SK-N-SH (cell line): ENCODE results near the gene NCOA4. TPM values are rescaled to one million over a fixed set of nuclear protein-coding genes. Genes with fewer than 3 reads are reported as not detected.
A peak's percentile ranks its signal among the peaks of the same experiment; 100 is the strongest.

Source experiments
- CTCF ChIA-PET: fragments of 300-600, 350-600 bp; formaldehyde crosslinking; extraction: SDS; loops from one replicate; lab custom pipeline; 2021; lab: Yijun Ruan, JAX
- POLR2A ChIA-PET: fragments of 350-600 bp; sonication (Branson Sonifier 250); formaldehyde crosslinking; extraction: SDS; loops from one replicate; lab custom pipeline; 2020; ENCODE audit warnings: antibody characterized with exemption, inconsistent platforms; lab: Yijun Ruan, JAX
- DNase-seq: peaks from one replicate; pipeline ENCODE4 v3.0.0; 2012
- H2AFZ ChIP-seq: fragments of 200-600 bp; sonication (generic); 2 replicates; pipeline ENCODE4 v1.8.1; 2016; ENCODE audit warnings: antibody characterized with exemption, mild to moderate bottlenecking, low read depth
- H3F3A ChIP-seq: fragments of 200-600 bp; sonication (generic); replicated peaks from 2 replicates; pipeline ENCODE3; 2016; ENCODE audit warnings: antibody characterized with exemption, mild to moderate bottlenecking; ENCODE audit not compliant: insufficient read depth
- H3K27ac ChIP-seq, 2 experiments: fragments of 200-500 bp in 1 of 2; fragments of 200-600 bp in 1 of 2; sonication (Bioruptor generic) in 1 of 2; sonication (generic), shearing (Covaris generic) in 1 of 2; 2 replicates each; pipeline versions ENCODE4 v1.5.1 to v1.6.1; 2014 to 2016; ENCODE audit warnings: low read depth in 2 of 2, inconsistent platforms in 1 of 2, low read length in 1 of 2, mild to moderate bottlenecking in 1 of 2, mixed read lengths in 1 of 2
- H3K27me3 ChIP-seq: fragments of 200-600 bp; sonication (generic), shearing (Covaris generic); 2 replicates; pipeline ENCODE4 v1.6.1; 2016; ENCODE audit warnings: mixed run types; ENCODE audit not compliant: insufficient read depth
- H3K36me3 ChIP-seq, 2 experiments: fragments of 200-500 bp in 1 of 2; fragments of 200-600 bp in 1 of 2; sonication (Bioruptor generic) in 1 of 2; sonication (generic) in 1 of 2; replicated peaks in 1 of 2; 2 replicates each; pipeline versions ENCODE3 to v1.5.1; 2014 to 2016; ENCODE audit warnings: low read length in 1 of 2, mild to moderate bottlenecking in 1 of 2; ENCODE audit not compliant: insufficient read depth in 2 of 2, control insufficient read depth in 1 of 2
- H3K4me1 ChIP-seq, 2 experiments: fragments of 200-500 bp in 1 of 2; fragments of 200-600 bp in 1 of 2; sonication (Bioruptor generic) in 1 of 2; sonication (generic), shearing (Covaris generic) in 1 of 2; 2 replicates each; pipeline versions ENCODE4 v1.5.1 to v1.6.1; 2014 to 2016; ENCODE audit warnings: low read depth in 1 of 2, low read length in 1 of 2, mixed run types in 1 of 2; ENCODE audit not compliant: insufficient read depth in 2 of 2, control insufficient read depth in 1 of 2
- H3K4me2 ChIP-seq: fragments of 200-600 bp; sonication (generic), shearing (Covaris generic); 2 replicates; pipeline ENCODE4 v1.6.1; 2017; ENCODE audit warnings: mixed run types
- H3K4me3 ChIP-seq, 2 experiments: fragments of 200-500 bp in 1 of 2; fragments of 200-600 bp in 1 of 2; sonication (Bioruptor generic) in 1 of 2; sonication (generic), shearing (Covaris generic) in 1 of 2; 2 replicates each; pipeline versions ENCODE4 v1.5.1 to v1.8.1; 2014 to 2016; ENCODE audit warnings: low read depth in 2 of 2, inconsistent platforms in 1 of 2, low read length in 1 of 2, mild to moderate bottlenecking in 1 of 2, mixed read lengths in 1 of 2, moderate library complexity in 1 of 2
- H3K79me2 ChIP-seq: fragments of 200-600 bp; sonication (generic); 2 replicates; pipeline ENCODE4 v1.8.1; 2017; ENCODE audit warnings: mild to moderate bottlenecking; ENCODE audit not compliant: insufficient read depth
- H3K9ac ChIP-seq: fragments of 200-600 bp; sonication (generic); 2 replicates; pipeline ENCODE4 v1.6.1; 2017; ENCODE audit warnings: mixed run types
- H3K9me2 ChIP-seq: fragments of 200-600 bp; sonication (generic); 2 replicates; pipeline ENCODE4 v1.6.1; 2017; ENCODE audit warnings: mixed run types
- H3K9me3 ChIP-seq: fragments of 200-600 bp; sonication (generic); 2 replicates; pipeline ENCODE4 v1.6.1; 2017; ENCODE audit warnings: mixed run types, mild to moderate bottlenecking, moderate library complexity
- H4K20me1 ChIP-seq: fragments of 200-600 bp; sonication (generic); 2 replicates; pipeline ENCODE4 v1.6.1; 2017; ENCODE audit warnings: mild to moderate bottlenecking, mixed run types; ENCODE audit not compliant: insufficient read depth
- ELF1 ChIP-seq: IDR thresholded peaks from 2 replicates; pipeline ENCODE4 v1.4.0; 2012
- FOSL2 ChIP-seq: IDR thresholded peaks from 2 replicates; pipeline ENCODE4 v1.4.0; 2012; ENCODE audit warnings: low read depth, mild to moderate bottlenecking, moderate library complexity, borderline replicate concordance
- FOXM1 ChIP-seq: IDR thresholded peaks from 2 replicates; pipeline ENCODE4 v1.4.0; 2012; ENCODE audit warnings: low read depth, mild to moderate bottlenecking
- JUND ChIP-seq: IDR thresholded peaks from 2 replicates; pipeline ENCODE4 v1.4.0; 2012
- MEF2A ChIP-seq: IDR thresholded peaks from 2 replicates; pipeline ENCODE4 v1.4.0; 2012; ENCODE audit warnings: low read depth, borderline replicate concordance
- MXI1 ChIP-seq: IDR thresholded peaks from 2 replicates; pipeline ENCODE4 v1.6.1; 2012; ENCODE audit warnings: mild to moderate bottlenecking, low read depth, low read length, improper control_type of control experiment
- NRF1 ChIP-seq: IDR thresholded peaks from 2 replicates; pipeline ENCODE4 v1.6.1; 2012; ENCODE audit warnings: low read depth, mild to moderate bottlenecking, low read length
- RAD21 ChIP-seq: IDR thresholded peaks from 2 replicates; pipeline ENCODE4 v1.6.1; 2012; ENCODE audit warnings: mild to moderate bottlenecking, low read length
- SIN3A ChIP-seq: IDR thresholded peaks from 2 replicates; pipeline ENCODE4 v1.6.1; 2012; ENCODE audit warnings: low read depth, mild to moderate bottlenecking, low read length, moderate library complexity, borderline replicate concordance
- SMC3 ChIP-seq: IDR thresholded peaks from 2 replicates; pipeline ENCODE4 v1.6.1; 2012; ENCODE audit warnings: low read depth, low read length, improper control_type of control experiment
- TAF1 ChIP-seq: IDR thresholded peaks from 2 replicates; pipeline ENCODE4 v1.6.1; 2012; ENCODE audit warnings: low read depth, mild to moderate bottlenecking, low read length, moderate library complexity, borderline replicate concordance
- TCF12 ChIP-seq: IDR thresholded peaks from 2 replicates; pipeline ENCODE4 v1.4.0; 2012
- TEAD4 ChIP-seq: IDR thresholded peaks from 2 replicates; pipeline ENCODE4 v1.4.0; 2012; ENCODE audit warnings: mild to moderate bottlenecking, borderline replicate concordance; ENCODE audit not compliant: insufficient read depth
- WGBS: methylation state at CpG from one replicate; pipeline ENCODE4 v1.1.6; 2017; ENCODE audit warnings: low lambda C conversion rate; 5-methylcytosine and 5-hydroxymethylcytosine counted together
- polyA plus RNA-seq, 3 experiments: library from polyadenylated mRNA; depleted of rRNA; stranded (reverse); fragments of >200 nt; gene quantifications; 2 replicates each; pipeline ENCODE4 v1.2.3, GENCODE V29; 2012
- TF ChIP-seq, protein P1 (sequence below): fragments of 200-600 bp; sonication (generic); IDR thresholded peaks from 2 replicates; pipeline ENCODE4 v1.6.1; 2017; ENCODE audit warnings: antibody characterized with exemption, mild to moderate bottlenecking, moderate library complexity
- TF ChIP-seq, protein P2 (sequence below): IDR thresholded peaks from 2 replicates; pipeline ENCODE4 v1.4.0; 2012; ENCODE audit warnings: low read depth, borderline replicate concordance
- TF ChIP-seq, protein P3 (sequence below): IDR thresholded peaks from 2 replicates; pipeline ENCODE4 v1.6.1; 2012; ENCODE audit warnings: mild to moderate bottlenecking, low read depth, low read length, moderate library complexity

NCOA4 gene
- polyA plus RNA-seq, 1 of the 3 experiments (the other 2 are of a cell fraction): 30.3 TPM

DNA sequence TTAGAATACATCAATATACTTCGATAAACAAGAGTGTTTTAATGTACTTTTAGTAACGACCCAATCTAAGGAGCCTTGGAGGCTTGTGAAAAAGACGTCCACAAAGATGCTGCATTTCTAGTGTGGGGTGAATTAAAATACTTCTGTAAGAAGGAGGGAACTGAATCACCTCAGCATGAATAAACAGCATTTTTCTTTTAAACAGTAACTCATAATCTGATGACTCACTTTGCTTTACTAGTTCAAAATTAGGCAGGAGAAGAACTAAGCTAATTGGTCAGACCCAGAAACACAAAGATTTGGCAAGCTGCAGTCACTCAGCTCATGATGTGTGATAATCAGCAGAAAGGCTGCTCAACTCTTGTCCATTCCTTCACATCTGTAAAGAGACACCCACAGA, 24.2 kb downstream of the NCOA4 start:
- WGBS: 63% methylated on average over 3 of the region's 3 CpGs
- no peak for DNase-seq
- H3K27me3 ChIP-seq: no peaks in the 10 kb centered on the region
- no peaks in the 10 kb centered on the region for H3K9me3 ChIP-seq
- H3K36me3 ChIP-seq: peaks cover 74 to 80% of the 10 kb centered on the region in 2 experiments
- no peaks in the 10 kb centered on the region for H3K9me2 ChIP-seq
- POLR2A ChIA-PET: interaction anchor here (1.1 kb wide), 1 partner anchor 10 kb away, joined by 3 read pairs; no protein-coding TSS in a partner anchor
- CTCF ChIA-PET: interaction anchor here (1.1 to 1.4 kb wide), 2 partner anchors 13 to 541 kb away, joined by 3 to 4 read pairs; no protein-coding TSS in a partner anchor
- TF ChIP-seq TEAD4 (no peak), SIN3A (no peak), FOXM1 (no peak), SMC3 (no peak), MEF2A (no peak), TAF1 (no peak), MXI1 (no peak), FOSL2 (peak; percentile 63; the same call in 1 of the 2 replicates), RAD21 (no peak), TCF12 (no peak), NRF1 (no peak), ELF1 (no peak), JUND (peak; percentile 11; the same call in 1 of the 2 replicates)
- TF ChIP-seq, protein P1, sequence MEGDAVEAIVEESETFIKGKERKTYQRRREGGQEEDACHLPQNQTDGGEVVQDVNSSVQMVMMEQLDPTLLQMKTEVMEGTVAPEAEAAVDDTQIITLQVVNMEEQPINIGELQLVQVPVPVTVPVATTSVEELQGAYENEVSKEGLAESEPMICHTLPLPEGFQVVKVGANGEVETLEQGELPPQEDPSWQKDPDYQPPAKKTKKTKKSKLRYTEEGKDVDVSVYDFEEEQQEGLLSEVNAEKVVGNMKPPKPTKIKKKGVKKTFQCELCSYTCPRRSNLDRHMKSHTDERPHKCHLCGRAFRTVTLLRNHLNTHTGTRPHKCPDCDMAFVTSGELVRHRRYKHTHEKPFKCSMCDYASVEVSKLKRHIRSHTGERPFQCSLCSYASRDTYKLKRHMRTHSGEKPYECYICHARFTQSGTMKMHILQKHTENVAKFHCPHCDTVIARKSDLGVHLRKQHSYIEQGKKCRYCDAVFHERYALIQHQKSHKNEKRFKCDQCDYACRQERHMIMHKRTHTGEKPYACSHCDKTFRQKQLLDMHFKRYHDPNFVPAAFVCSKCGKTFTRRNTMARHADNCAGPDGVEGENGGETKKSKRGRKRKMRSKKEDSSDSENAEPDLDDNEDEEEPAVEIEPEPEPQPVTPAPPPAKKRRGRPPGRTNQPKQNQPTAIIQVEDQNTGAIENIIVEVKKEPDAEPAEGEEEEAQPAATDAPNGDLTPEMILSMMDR: no peak
- TF ChIP-seq, protein P2, sequence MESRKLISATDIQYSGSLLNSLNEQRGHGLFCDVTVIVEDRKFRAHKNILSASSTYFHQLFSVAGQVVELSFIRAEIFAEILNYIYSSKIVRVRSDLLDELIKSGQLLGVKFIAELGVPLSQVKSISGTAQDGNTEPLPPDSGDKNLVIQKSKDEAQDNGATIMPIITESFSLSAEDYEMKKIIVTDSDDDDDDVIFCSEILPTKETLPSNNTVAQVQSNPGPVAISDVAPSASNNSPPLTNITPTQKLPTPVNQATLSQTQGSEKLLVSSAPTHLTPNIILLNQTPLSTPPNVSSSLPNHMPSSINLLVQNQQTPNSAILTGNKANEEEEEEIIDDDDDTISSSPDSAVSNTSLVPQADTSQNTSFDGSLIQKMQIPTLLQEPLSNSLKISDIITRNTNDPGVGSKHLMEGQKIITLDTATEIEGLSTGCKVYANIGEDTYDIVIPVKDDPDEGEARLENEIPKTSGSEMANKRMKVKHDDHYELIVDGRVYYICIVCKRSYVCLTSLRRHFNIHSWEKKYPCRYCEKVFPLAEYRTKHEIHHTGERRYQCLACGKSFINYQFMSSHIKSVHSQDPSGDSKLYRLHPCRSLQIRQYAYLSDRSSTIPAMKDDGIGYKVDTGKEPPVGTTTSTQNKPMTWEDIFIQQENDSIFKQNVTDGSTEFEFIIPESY: no peak
- TF ChIP-seq, protein P3, sequence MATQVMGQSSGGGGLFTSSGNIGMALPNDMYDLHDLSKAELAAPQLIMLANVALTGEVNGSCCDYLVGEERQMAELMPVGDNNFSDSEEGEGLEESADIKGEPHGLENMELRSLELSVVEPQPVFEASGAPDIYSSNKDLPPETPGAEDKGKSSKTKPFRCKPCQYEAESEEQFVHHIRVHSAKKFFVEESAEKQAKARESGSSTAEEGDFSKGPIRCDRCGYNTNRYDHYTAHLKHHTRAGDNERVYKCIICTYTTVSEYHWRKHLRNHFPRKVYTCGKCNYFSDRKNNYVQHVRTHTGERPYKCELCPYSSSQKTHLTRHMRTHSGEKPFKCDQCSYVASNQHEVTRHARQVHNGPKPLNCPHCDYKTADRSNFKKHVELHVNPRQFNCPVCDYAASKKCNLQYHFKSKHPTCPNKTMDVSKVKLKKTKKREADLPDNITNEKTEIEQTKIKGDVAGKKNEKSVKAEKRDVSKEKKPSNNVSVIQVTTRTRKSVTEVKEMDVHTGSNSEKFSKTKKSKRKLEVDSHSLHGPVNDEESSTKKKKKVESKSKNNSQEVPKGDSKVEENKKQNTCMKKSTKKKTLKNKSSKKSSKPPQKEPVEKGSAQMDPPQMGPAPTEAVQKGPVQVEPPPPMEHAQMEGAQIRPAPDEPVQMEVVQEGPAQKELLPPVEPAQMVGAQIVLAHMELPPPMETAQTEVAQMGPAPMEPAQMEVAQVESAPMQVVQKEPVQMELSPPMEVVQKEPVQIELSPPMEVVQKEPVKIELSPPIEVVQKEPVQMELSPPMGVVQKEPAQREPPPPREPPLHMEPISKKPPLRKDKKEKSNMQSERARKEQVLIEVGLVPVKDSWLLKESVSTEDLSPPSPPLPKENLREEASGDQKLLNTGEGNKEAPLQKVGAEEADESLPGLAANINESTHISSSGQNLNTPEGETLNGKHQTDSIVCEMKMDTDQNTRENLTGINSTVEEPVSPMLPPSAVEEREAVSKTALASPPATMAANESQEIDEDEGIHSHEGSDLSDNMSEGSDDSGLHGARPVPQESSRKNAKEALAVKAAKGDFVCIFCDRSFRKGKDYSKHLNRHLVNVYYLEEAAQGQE: no peak
- H3K4me1 ChIP-seq: no peaks in the 10 kb centered on the region; a peak in 1 of 4 replicates
- H3K4me2 ChIP-seq: no peak overlapping the region
- no peak overlapping the region for H3K9ac ChIP-seq
- H3K4me3 ChIP-seq: no peak overlapping the region
- peaks cover 4% of the 10 kb centered on the region; the same call in 1 of the 2 replicates for H3K79me2 ChIP-seq
- H2AFZ ChIP-seq: no peak overlapping the region
- H4K20me1 ChIP-seq: peaks cover 4% of the 10 kb centered on the region; the same call in 1 of the 2 replicates
- H3F3A ChIP-seq: peaks cover 40% of the 10 kb centered on the region
- H3K27ac ChIP-seq: peak overlapping the region in 1 of 2 experiments; percentile 55; a peak in 2 of 4 replicates
